Inflammatory macrophage (primary cell): ENCODE measurements around the gene ELAVL2.
"Not testable (repeated sequence)": the region's sequence is repeated elsewhere in the genome, so short reads cannot be mapped to it uniquely, and the experiment has no call there.

Experiments
- DNase-seq, 2 donors: peaks; one replicate each; pipeline ENCODE4 v3.0.0-alpha.2; 2020 to 2022

The ELAVL2 gene

GRCh38 chr9:23769307-23769935 is 56.6 kb downstream of the ELAVL2 start:
- DNase-seq = no peak

GRCh38 chr9:23768861-23769260 is 57.2 kb downstream of the ELAVL2 start:
- no peak for DNase-seq

- no peak for DNase-seq
Observed at GRCh38 chr9:23766613-23767012, 59.4 kb downstream of the ELAVL2 start.

- no peak for DNase-seq
Observed at GRCh38 chr9:23765561-23765960, 60.5 kb downstream of the ELAVL2 start.

GRCh38 chr9:23764219-23764618 is 61.8 kb downstream of the ELAVL2 start:
- no peak for DNase-seq

GRCh38 chr9:23754551-23754950 is 71.5 kb downstream of the ELAVL2 start:
- DNase-seq = no peak

GRCh38 chr9:23752859-23753258 is 73.2 kb downstream of the ELAVL2 start:
- no peak for DNase-seq

- no peak for DNase-seq
Observed at GRCh38 chr9:23751633-23752032, 74.4 kb downstream of the ELAVL2 start.

GRCh38 chr9:23750808-23751207 is 75.2 kb downstream of the ELAVL2 start:
- no peak for DNase-seq

GRCh38 chr9:23747088-23748075 is 78.7 kb downstream of the ELAVL2 start:
- DNase-seq = no peak

GRCh38 chr9:23746317-23746716 is 79.7 kb downstream of the ELAVL2 start:
- no peak for DNase-seq

GRCh38 chr9:23743036-23743435 is 83.0 kb downstream of the ELAVL2 start:
- no peak for DNase-seq

- no peak for DNase-seq
Observed at GRCh38 chr9:23741351-23741750, 84.7 kb downstream of the ELAVL2 start.

GRCh38 chr9:23740531-23740930 is 85.5 kb downstream of the ELAVL2 start:
- no peak for DNase-seq

GRCh38 chr9:23739753-23740152 is 86.3 kb downstream of the ELAVL2 start:
- no peak for DNase-seq

GRCh38 chr9:23736293-23736692 is 89.7 kb downstream of the ELAVL2 start:
- no peak for DNase-seq

- DNase-seq = no peak
Observed at GRCh38 chr9:23733495-23734078, 92.5 kb downstream of the ELAVL2 start.

GRCh38 chr9:23731353-23731752 is 94.7 kb downstream of the ELAVL2 start:
- DNase-seq = no peak

GRCh38 chr9:23730364-23730763 is 95.7 kb downstream of the ELAVL2 start:
- DNase-seq = no peak

GRCh38 chr9:23728736-23729135 is 97.3 kb downstream of the ELAVL2 start:
- DNase-seq = no peak

- DNase-seq = no peak
Observed at GRCh38 chr9:23725279-23725946, 100.6 kb downstream of the ELAVL2 start.

- no peak for DNase-seq
Observed at GRCh38 chr9:23723672-23724071, 102.4 kb downstream of the ELAVL2 start.

- DNase-seq = not testable (repeated sequence)
Observed at GRCh38 chr9:23723048-23723447, 103.0 kb downstream of the ELAVL2 start.
